Measurements from ENCODE around the gene BRD3.

GRCh38 chr9:134099123-134099761, 31.4 kb upstream of the BRD3 start:
- TF ChIP-seq POLR2AphosphoS5 (IDR thresholded peaks at IDR 0.05; ENCODE audit: low read depth, low read length), result no peak
- TF ChIP-seq FOXP2 (optimal IDR thresholded peaks at IDR 0.05; ENCODE audit: borderline replicate concordance, extremely low read depth, extremely low read length, insufficient read depth), result no peak
- TF ChIP-seq TAF1 (IDR thresholded peaks at IDR 0.05; ENCODE audit: borderline replicate concordance, insufficient read depth, low read length), result no peak
- no peak for TF ChIP-seq REST (IDR thresholded peaks at IDR 0.05; ENCODE audit: insufficient read depth in 1 of 2, low read depth in 2 of 2, low read length in 2 of 2)

Measured in PFSK-1 (cell line).